SK-N-SH treated with all-trans-retinoic acid at 6 μM for 48 hours (cell line): ENCODE results near the gene XPNPEP2.

Experiments
- ATAC-seq: fragments of 200-7000 bp; cut with Tn5 transposase; 3 replicates; pipeline ENCODE4 v1.9.1; 2020; ENCODE audit warnings: mild to moderate bottlenecking, moderate library complexity
- ARNTL ChIP-seq: fragments of 450-650 bp; formaldehyde crosslinking; IDR thresholded peaks from 2 replicates; pipeline ENCODE4 v1.5.0; 2020; ENCODE audit warnings: low read depth, mild to moderate bottlenecking, moderate library complexity, borderline replicate concordance
- BACH2 ChIP-seq: fragments of 250-450 bp; sonication (Bioruptor Pico); IDR thresholded peaks from 2 replicates; pipeline ENCODE4 v1.9.0; 2021; ENCODE audit warnings: mild to moderate bottlenecking, borderline replicate concordance
- CSDC2 ChIP-seq: fragments of 250-450 bp; sonication (Bioruptor Pico); IDR thresholded peaks from 2 replicates; pipeline ENCODE4 v1.5.0; 2020; ENCODE audit warnings: mild to moderate bottlenecking, moderate library complexity
- CSRNP3 ChIP-seq: fragments of 250-450 bp; sonication (Bioruptor Pico); IDR thresholded peaks from 2 replicates; pipeline ENCODE4 v1.5.1; 2021; ENCODE audit warnings: mild to moderate bottlenecking, moderate library complexity
- ESRRG ChIP-seq: fragments of 250-450 bp; sonication (Bioruptor Pico); IDR thresholded peaks from 2 replicates; pipeline ENCODE4 v1.6.1; 2021; ENCODE audit warnings: mild to moderate bottlenecking
- GLIS3 ChIP-seq: fragments of 250-450 bp; sonication (Bioruptor Pico); IDR thresholded peaks from 2 replicates; pipeline ENCODE4 v1.5.0; 2020; ENCODE audit warnings: mild to moderate bottlenecking, moderate library complexity
- ISL1 ChIP-seq: fragments of 250-450 bp; sonication (Bioruptor Pico); IDR thresholded peaks from 2 replicates; pipeline ENCODE4 v2.1.2; 2022; ENCODE audit warnings: mild to moderate bottlenecking, moderate library complexity
- OSR1 ChIP-seq: fragments of 250-450 bp; sonication (Bioruptor Pico); IDR thresholded peaks from 2 replicates; pipeline ENCODE4 v1.8.0; 2022; ENCODE audit warnings: moderate library complexity, mild to moderate bottlenecking, inconsistent platforms
- POU6F1 ChIP-seq: fragments of 250-450 bp; sonication (Bioruptor Pico); IDR thresholded peaks from 2 replicates; pipeline ENCODE4 v1.8.0; 2021; ENCODE audit warnings: low read depth, mild to moderate bottlenecking, moderate library complexity, borderline replicate concordance
- PPARA ChIP-seq: fragments of 250-450 bp; sonication (Bioruptor Pico); IDR thresholded peaks from 2 replicates; pipeline ENCODE4 v1.5.0; 2020; ENCODE audit warnings: mild to moderate bottlenecking, borderline replicate concordance
- RARB ChIP-seq: fragments of 250-450 bp; sonication (Bioruptor Pico); IDR thresholded peaks from 2 replicates; pipeline ENCODE4 v1.8.0; 2021; ENCODE audit warnings: mild to moderate bottlenecking, moderate library complexity
- TCF4 ChIP-seq: fragments of 250-450 bp; sonication (Bioruptor Pico); IDR thresholded peaks from 2 replicates; pipeline ENCODE4 v1.8.0; 2021; ENCODE audit warnings: mild to moderate bottlenecking, moderate library complexity, borderline replicate concordance
- TOX ChIP-seq: fragments of 250-450 bp; sonication (Bioruptor Pico); IDR thresholded peaks from 2 replicates; pipeline ENCODE4 v1.8.0; 2021; ENCODE audit warnings: mild to moderate bottlenecking, moderate library complexity, borderline replicate concordance
- ZFP3 ChIP-seq: fragments of 250-450 bp; sonication (Bioruptor Pico); IDR thresholded peaks from 2 replicates; pipeline ENCODE4 v1.5.0; 2020; ENCODE audit warnings: mild to moderate bottlenecking, moderate library complexity
- ZNF70 ChIP-seq: fragments of 450-650 bp; formaldehyde crosslinking; IDR thresholded peaks from 2 replicates; pipeline ENCODE4 v1.5.0; 2020; ENCODE audit warnings: mild to moderate bottlenecking, moderate library complexity
- ZNF8 ChIP-seq: fragments of 450-650 bp; formaldehyde crosslinking; IDR thresholded peaks from 2 replicates; pipeline ENCODE4 v1.5.0; 2020; ENCODE audit warnings: mild to moderate bottlenecking, moderate library complexity
- TF ChIP-seq, protein P1 (sequence below): fragments of 250-450 bp; sonication (Bioruptor Pico); IDR thresholded peaks from 2 replicates; pipeline ENCODE4 v1.5.1; 2020; ENCODE audit warnings: low read depth, mild to moderate bottlenecking, moderate library complexity
- TF ChIP-seq, protein P2 (sequence below): fragments of 250-450 bp; sonication (Bioruptor Pico); IDR thresholded peaks from 2 replicates; pipeline ENCODE4 v1.8.0; 2020; ENCODE audit warnings: mild to moderate bottlenecking, moderate library complexity, borderline replicate concordance
- TF ChIP-seq, protein P3 (sequence below): fragments of 250-450 bp; sonication (Bioruptor Pico); IDR thresholded peaks from 2 replicates; pipeline ENCODE4 v1.5.0; 2020; ENCODE audit warnings: mild to moderate bottlenecking, moderate library complexity

The XPNPEP2 gene

DNA sequence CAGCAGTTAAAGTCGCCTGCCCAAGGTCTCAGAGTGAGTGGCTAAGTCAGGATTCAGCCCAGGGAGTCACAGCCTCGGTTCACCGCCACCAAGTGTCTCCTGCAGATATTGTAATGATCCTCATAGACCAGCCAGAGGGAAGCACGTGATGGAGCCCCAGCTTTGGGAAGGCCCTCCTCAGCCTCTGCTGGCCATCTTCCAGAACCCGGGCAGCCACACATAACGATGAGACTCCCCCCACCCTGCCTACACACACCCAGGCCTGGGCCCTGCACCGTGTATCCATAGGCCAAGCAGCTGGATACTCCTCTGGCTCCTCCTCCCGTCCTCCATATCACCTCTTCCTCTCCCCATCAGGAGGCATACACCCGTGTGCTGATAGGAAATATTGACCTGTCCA is 21.4 kb downstream of the XPNPEP2 start (continued):
- TF ChIP-seq, protein P1, sequence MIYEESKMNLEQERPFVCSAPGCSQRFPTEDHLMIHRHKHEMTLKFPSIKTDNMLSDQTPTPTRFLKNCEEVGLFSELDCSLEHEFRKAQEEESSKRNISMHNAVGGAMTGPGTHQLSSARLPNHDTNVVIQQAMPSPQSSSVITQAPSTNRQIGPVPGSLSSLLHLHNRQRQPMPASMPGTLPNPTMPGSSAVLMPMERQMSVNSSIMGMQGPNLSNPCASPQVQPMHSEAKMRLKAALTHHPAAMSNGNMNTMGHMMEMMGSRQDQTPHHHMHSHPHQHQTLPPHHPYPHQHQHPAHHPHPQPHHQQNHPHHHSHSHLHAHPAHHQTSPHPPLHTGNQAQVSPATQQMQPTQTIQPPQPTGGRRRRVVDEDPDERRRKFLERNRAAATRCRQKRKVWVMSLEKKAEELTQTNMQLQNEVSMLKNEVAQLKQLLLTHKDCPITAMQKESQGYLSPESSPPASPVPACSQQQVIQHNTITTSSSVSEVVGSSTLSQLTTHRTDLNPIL (CRISPR knock-in tag), result no peak
- TF ChIP-seq ARNTL (CRISPR knock-in tag) (no peak), ESRRG (CRISPR knock-in tag) (no peak), PPARA (CRISPR knock-in tag) (no peak)

- no peak for ATAC-seq
- TF ChIP-seq POU6F1 (CRISPR knock-in tag), result no peak
- no peak for TF ChIP-seq ESRRG (CRISPR knock-in tag)
- TF ChIP-seq ISL1 (CRISPR knock-in tag), result no peak
- no peak for TF ChIP-seq RARB (CRISPR knock-in tag)
- TF ChIP-seq ZNF8 (CRISPR knock-in tag), result no peak
- TF ChIP-seq TOX (CRISPR knock-in tag), result no peak
- TF ChIP-seq, protein P2, sequence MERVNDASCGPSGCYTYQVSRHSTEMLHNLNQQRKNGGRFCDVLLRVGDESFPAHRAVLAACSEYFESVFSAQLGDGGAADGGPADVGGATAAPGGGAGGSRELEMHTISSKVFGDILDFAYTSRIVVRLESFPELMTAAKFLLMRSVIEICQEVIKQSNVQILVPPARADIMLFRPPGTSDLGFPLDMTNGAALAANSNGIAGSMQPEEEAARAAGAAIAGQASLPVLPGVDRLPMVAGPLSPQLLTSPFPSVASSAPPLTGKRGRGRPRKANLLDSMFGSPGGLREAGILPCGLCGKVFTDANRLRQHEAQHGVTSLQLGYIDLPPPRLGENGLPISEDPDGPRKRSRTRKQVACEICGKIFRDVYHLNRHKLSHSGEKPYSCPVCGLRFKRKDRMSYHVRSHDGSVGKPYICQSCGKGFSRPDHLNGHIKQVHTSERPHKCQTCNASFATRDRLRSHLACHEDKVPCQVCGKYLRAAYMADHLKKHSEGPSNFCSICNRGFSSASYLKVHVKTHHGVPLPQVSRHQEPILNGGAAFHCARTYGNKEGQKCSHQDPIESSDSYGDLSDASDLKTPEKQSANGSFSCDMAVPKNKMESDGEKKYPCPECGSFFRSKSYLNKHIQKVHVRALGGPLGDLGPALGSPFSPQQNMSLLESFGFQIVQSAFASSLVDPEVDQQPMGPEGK (CRISPR knock-in tag), result no peak
- TF ChIP-seq ZFP3 (CRISPR knock-in tag), result no peak
- TF ChIP-seq CSDC2 (CRISPR knock-in tag), result no peak
- TF ChIP-seq, protein P3, sequence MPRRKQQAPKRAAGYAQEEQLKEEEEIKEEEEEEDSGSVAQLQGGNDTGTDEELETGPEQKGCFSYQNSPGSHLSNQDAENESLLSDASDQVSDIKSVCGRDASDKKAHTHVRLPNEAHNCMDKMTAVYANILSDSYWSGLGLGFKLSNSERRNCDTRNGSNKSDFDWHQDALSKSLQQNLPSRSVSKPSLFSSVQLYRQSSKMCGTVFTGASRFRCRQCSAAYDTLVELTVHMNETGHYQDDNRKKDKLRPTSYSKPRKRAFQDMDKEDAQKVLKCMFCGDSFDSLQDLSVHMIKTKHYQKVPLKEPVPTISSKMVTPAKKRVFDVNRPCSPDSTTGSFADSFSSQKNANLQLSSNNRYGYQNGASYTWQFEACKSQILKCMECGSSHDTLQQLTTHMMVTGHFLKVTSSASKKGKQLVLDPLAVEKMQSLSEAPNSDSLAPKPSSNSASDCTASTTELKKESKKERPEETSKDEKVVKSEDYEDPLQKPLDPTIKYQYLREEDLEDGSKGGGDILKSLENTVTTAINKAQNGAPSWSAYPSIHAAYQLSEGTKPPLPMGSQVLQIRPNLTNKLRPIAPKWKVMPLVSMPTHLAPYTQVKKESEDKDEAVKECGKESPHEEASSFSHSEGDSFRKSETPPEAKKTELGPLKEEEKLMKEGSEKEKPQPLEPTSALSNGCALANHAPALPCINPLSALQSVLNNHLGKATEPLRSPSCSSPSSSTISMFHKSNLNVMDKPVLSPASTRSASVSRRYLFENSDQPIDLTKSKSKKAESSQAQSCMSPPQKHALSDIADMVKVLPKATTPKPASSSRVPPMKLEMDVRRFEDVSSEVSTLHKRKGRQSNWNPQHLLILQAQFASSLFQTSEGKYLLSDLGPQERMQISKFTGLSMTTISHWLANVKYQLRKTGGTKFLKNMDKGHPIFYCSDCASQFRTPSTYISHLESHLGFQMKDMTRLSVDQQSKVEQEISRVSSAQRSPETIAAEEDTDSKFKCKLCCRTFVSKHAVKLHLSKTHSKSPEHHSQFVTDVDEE (CRISPR knock-in tag), result no peak
- TF ChIP-seq GLIS3, result no peak
- TF ChIP-seq TCF4 (CRISPR knock-in tag), result no peak
- no peak for TF ChIP-seq ZNF70
- TF ChIP-seq CSRNP3 (CRISPR knock-in tag), result no peak
These were observed 22.2 kb downstream of the XPNPEP2 start for GRCh38 chrX:129760981-129761380.

GRCh38 chrX:129761596-129761995 is 22.8 kb downstream of the XPNPEP2 start:
- ATAC-seq, result no peak
- TF ChIP-seq ZNF70, result no peak
- TF ChIP-seq ARNTL (CRISPR knock-in tag), result no peak
- TF ChIP-seq BACH2 (CRISPR knock-in tag), result no peak
- TF ChIP-seq OSR1 (CRISPR knock-in tag), result no peak
- TF ChIP-seq, protein P3 (CRISPR knock-in tag), result no peak
